ENCODE data around the gene DOCK2.
A peak's percentile ranks its signal among the peaks of the same experiment; 100 is the strongest.

The DOCK2 gene

GRCh38 chr5:170111088-170111785, 474.2 kb downstream of the DOCK2 start:
- H3K27ac ChIP-seq = no peak overlapping the region
- peak; percentile 47 for DNase-seq (ENCODE audit: low spot score)
- TF ChIP-seq, protein P1, sequence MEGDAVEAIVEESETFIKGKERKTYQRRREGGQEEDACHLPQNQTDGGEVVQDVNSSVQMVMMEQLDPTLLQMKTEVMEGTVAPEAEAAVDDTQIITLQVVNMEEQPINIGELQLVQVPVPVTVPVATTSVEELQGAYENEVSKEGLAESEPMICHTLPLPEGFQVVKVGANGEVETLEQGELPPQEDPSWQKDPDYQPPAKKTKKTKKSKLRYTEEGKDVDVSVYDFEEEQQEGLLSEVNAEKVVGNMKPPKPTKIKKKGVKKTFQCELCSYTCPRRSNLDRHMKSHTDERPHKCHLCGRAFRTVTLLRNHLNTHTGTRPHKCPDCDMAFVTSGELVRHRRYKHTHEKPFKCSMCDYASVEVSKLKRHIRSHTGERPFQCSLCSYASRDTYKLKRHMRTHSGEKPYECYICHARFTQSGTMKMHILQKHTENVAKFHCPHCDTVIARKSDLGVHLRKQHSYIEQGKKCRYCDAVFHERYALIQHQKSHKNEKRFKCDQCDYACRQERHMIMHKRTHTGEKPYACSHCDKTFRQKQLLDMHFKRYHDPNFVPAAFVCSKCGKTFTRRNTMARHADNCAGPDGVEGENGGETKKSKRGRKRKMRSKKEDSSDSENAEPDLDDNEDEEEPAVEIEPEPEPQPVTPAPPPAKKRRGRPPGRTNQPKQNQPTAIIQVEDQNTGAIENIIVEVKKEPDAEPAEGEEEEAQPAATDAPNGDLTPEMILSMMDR (IDR thresholded peaks at IDR 0.05) = no peak
- H3K4me3 ChIP-seq = no peak overlapping the region

DNA sequence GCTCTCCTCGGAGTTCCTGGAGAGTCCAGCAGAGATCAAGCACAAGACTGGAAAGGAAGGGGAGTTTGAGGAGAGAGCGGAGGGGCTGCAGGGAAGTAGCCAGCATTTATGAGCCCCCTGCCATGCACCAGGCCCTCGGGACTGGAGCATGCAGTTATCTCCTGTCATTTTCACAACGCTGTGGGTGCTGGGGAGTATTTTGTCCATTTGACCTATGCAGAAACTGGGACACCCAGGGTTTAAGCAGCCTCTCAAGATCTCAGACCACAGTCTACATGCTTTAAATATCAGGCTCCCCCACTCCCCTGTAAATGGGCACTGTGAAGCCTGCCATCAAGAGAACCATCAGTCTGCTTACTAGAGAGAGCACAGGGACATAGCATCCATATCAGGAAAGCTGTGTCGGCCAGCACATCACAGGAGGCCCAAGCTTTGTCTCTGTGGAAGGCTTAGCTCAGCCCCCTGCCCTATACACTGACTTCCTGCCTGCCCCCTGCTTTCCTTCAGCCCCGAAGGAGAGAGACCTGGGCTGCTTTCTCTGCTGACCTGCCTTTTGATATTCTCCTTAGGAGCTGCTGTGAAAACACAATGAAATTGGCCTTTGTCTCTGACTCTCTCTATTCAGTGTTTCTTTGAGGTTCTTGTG, 475.9 kb downstream of the DOCK2 start:
- DNase-seq (ENCODE audit: low spot score) = peak; percentile 54
- TF ChIP-seq, protein P1 (IDR thresholded peaks at IDR 0.05) = no peak
- no peak overlapping the region for H3K27ac ChIP-seq

DNA sequence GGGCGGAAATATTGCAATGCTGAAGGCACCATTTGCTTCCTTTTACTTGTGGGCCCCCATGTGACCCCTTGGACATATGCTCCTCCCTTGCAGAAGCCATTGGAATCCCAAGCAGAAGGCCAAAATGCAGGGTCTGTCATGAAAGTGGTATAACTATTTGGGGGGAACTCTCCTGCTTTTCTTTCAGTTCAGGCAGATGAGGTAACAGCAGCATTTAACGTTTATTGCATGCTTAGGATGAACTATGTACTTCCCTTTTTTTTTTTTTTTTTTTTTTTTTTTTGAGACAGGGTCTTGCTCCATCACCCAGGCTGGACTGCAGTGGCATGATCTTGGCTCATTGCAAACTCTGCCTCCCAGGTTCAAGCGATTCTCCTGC, 476.4 kb downstream of the DOCK2 start:
- TF ChIP-seq, protein P1 (IDR thresholded peaks at IDR 0.05) = no peak
- DNase-seq (ENCODE audit: low spot score) = no peak
- no peak overlapping the region for H3K4me3 ChIP-seq
- H3K27ac ChIP-seq = no peak overlapping the region

More for the DNA sequence above, 475.9 kb downstream of the DOCK2 start:
- no peak overlapping the region for H3K4me3 ChIP-seq

- Histone ChIP-seq H3K4me3 (no peak overlapping the region), H3K27ac (no peak overlapping the region)
- TF ChIP-seq, protein P1 (IDR thresholded peaks at IDR 0.05) = no peak
- peak; percentile 41 for DNase-seq (ENCODE audit: low spot score)
Measured at GRCh38 chr5:170114271-170114670, 477.2 kb downstream of the DOCK2 start.

- TF ChIP-seq, protein P1 (IDR thresholded peaks at IDR 0.05) = no peak
- peak; percentile 49 for DNase-seq (ENCODE audit: low spot score)
- Histone ChIP-seq H3K27ac (no peak overlapping the region), H3K4me3 (no peak overlapping the region)
Measured at GRCh38 chr5:170115925-170116324, 478.9 kb downstream of the DOCK2 start.

DNA sequence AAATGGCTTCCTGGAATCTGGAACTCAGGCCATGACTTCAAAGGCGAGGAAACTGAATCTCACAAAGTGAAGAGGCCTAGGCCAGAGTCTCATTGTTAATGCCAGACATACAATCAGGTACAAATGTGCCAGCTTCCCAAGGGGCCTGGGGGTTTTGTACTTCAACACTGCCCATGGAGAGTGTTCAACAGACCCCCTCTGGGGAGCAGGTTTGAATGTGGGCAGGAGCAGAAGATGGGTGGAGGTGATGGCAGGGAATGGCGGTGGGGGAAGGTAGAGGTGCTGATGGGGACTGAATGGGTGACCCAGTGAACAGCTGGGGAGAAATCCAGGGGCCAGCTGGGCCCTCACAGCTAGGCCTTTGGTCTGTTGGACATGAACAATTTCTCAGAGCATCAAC, 480.7 kb downstream of the DOCK2 start:
- TF ChIP-seq, protein P1 (IDR thresholded peaks at IDR 0.05) = no peak
- H3K27ac ChIP-seq = no peak overlapping the region
- DNase-seq (ENCODE audit: low spot score) = peak; percentile 26
- H3K4me3 ChIP-seq = no peak overlapping the region

DNA sequence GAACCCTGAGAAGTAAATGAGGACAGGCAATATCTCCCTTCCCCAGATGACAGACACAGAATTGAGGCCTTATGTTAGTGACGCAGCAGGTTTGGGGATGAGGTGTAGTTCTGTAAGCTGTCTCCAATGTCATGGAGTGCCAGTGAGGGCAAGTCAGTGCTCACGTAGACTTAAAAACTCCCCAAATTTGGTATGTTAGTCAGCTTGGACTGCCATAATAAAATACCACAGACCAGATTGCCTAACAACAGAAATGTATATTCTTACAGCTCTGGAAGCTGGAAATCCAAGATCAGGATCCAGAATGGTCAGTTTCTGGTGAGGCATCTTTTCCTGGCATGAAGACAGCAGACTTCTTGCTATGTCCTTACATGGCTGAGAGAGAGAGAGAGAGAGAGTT, 483.5 kb downstream of the DOCK2 start:
- peak; percentile 12 for DNase-seq (ENCODE audit: low spot score)
- Histone ChIP-seq H3K27ac (no peak overlapping the region), H3K4me3 (no peak overlapping the region)
- TF ChIP-seq, protein P1 (IDR thresholded peaks at IDR 0.05) = no peak
